Measurements from ENCODE around the gene ACTL8.

Gene ACTL8

DNA sequence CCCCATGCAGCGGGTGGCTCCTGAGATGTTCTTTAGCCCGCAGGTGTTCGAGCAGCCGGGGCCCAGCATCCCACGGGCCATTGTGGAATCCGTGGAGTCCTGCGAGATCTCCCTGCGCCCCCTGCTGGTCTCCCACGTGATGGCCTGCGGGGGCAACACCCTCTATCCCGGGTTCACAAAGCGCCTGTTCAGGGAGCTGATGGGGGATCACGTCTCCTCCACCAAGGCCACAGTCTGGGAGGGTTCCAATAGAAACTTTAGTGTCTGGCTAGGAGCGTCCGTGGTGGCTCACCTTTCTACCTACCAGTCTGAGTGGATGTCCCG is 71.0 kb downstream of the ACTL8 start:
- TF ChIP-seq SIN3A (IDR thresholded peaks at IDR 0.05; ENCODE audit: borderline replicate concordance, insufficient read depth, low read length) (no peak), FOXP2 (optimal IDR thresholded peaks at IDR 0.05; ENCODE audit: borderline replicate concordance, extremely low read depth, extremely low read length, insufficient read depth) (no peak), TAF1 (IDR thresholded peaks at IDR 0.05; ENCODE audit: borderline replicate concordance, insufficient read depth, low read length) (no peak), POLR2AphosphoS5 (IDR thresholded peaks at IDR 0.05; ENCODE audit: low read depth, low read length) (no peak)
- TF ChIP-seq, protein P1, sequence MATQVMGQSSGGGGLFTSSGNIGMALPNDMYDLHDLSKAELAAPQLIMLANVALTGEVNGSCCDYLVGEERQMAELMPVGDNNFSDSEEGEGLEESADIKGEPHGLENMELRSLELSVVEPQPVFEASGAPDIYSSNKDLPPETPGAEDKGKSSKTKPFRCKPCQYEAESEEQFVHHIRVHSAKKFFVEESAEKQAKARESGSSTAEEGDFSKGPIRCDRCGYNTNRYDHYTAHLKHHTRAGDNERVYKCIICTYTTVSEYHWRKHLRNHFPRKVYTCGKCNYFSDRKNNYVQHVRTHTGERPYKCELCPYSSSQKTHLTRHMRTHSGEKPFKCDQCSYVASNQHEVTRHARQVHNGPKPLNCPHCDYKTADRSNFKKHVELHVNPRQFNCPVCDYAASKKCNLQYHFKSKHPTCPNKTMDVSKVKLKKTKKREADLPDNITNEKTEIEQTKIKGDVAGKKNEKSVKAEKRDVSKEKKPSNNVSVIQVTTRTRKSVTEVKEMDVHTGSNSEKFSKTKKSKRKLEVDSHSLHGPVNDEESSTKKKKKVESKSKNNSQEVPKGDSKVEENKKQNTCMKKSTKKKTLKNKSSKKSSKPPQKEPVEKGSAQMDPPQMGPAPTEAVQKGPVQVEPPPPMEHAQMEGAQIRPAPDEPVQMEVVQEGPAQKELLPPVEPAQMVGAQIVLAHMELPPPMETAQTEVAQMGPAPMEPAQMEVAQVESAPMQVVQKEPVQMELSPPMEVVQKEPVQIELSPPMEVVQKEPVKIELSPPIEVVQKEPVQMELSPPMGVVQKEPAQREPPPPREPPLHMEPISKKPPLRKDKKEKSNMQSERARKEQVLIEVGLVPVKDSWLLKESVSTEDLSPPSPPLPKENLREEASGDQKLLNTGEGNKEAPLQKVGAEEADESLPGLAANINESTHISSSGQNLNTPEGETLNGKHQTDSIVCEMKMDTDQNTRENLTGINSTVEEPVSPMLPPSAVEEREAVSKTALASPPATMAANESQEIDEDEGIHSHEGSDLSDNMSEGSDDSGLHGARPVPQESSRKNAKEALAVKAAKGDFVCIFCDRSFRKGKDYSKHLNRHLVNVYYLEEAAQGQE (IDR thresholded peaks at IDR 0.05; ENCODE audit: insufficient read depth in 1 of 2, low read depth in 2 of 2, low read length in 2 of 2), result no peak

- TF ChIP-seq, protein P1 (IDR thresholded peaks at IDR 0.05; ENCODE audit: insufficient read depth in 1 of 2, low read depth in 2 of 2, low read length in 2 of 2), result no peak
- no peak for TF ChIP-seq POLR2AphosphoS5 (IDR thresholded peaks at IDR 0.05; ENCODE audit: low read depth, low read length)
- no peak for TF ChIP-seq FOXP2 (optimal IDR thresholded peaks at IDR 0.05; ENCODE audit: borderline replicate concordance, extremely low read depth, extremely low read length, insufficient read depth)
- no peak for TF ChIP-seq SIN3A (IDR thresholded peaks at IDR 0.05; ENCODE audit: borderline replicate concordance, insufficient read depth, low read length)
- TF ChIP-seq TAF1 (IDR thresholded peaks at IDR 0.05; ENCODE audit: borderline replicate concordance, insufficient read depth, low read length), result no peak
Measured at GRCh38 chr1:17828991-17829390, 73.9 kb downstream of the ACTL8 start.

GRCh38 chr1:17829579-17829978 is 74.4 kb downstream of the ACTL8 start:
- TF ChIP-seq TAF1 (IDR thresholded peaks at IDR 0.05; ENCODE audit: borderline replicate concordance, insufficient read depth, low read length), result no peak
- TF ChIP-seq SIN3A (IDR thresholded peaks at IDR 0.05; ENCODE audit: borderline replicate concordance, insufficient read depth, low read length), result no peak
- TF ChIP-seq, protein P1 (IDR thresholded peaks at IDR 0.05; ENCODE audit: insufficient read depth in 1 of 2, low read depth in 2 of 2, low read length in 2 of 2), result no peak
- no peak for TF ChIP-seq FOXP2 (optimal IDR thresholded peaks at IDR 0.05; ENCODE audit: borderline replicate concordance, extremely low read depth, extremely low read length, insufficient read depth)
- TF ChIP-seq POLR2AphosphoS5 (IDR thresholded peaks at IDR 0.05; ENCODE audit: low read depth, low read length), result no peak

GRCh38 chr1:17831597-17831996 is 76.5 kb downstream of the ACTL8 start:
- TF ChIP-seq SIN3A (IDR thresholded peaks at IDR 0.05; ENCODE audit: borderline replicate concordance, insufficient read depth, low read length), result no peak
- TF ChIP-seq, protein P1 (IDR thresholded peaks at IDR 0.05; ENCODE audit: insufficient read depth in 1 of 2, low read depth in 2 of 2, low read length in 2 of 2), result peak; percentile 85 to 94

Measured in PFSK-1 (cell line).